Measurements from ENCODE around the gene HMCN2. TPM values are rescaled to one million over a fixed set of nuclear protein-coding genes. Genes with fewer than 3 reads are reported as not detected.

HMCN2 gene
- total and polyA plus RNA-seq, 8 donors = 0.41 to 5.3 (median 0.76) TPM

DNA sequence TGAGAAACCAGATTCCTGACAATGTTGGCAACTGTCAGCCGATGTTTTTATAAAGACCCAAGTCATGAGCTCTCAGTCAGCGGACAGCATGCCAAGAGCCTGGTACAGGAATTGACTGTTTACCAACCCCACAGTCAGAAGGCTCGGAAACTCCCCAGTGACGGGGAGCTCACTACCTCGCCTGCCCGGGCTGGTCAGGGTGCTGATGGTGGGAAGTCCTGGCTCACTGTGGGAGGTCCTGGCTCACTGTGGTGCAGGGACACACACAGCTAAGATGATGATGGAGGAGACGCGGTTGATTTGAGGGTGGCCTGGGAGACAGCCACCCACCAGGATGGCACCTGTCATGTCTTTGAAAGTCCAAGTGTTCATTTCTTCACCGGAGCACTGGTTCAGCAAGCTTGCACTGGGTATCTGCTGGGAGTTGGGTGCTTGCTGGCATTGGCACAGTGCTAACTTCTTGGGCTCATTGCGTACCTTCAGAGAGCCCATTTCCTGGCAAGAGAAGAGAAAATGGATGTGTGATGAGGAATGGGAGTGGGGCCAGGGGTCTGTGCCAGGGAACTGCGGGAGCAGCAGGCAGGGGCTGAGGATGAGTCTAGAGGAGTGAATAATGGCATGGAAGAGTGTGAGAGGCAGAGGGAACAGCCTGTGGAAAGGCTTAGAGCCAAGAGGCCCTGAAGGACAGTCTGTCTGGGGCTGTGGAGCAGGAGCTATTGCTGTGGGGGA is 194.5 kb downstream of the HMCN2 start:
- ATAC-seq = no peak
- no peak overlapping the region for H3K4me3 ChIP-seq
- TF ChIP-seq, protein P1, sequence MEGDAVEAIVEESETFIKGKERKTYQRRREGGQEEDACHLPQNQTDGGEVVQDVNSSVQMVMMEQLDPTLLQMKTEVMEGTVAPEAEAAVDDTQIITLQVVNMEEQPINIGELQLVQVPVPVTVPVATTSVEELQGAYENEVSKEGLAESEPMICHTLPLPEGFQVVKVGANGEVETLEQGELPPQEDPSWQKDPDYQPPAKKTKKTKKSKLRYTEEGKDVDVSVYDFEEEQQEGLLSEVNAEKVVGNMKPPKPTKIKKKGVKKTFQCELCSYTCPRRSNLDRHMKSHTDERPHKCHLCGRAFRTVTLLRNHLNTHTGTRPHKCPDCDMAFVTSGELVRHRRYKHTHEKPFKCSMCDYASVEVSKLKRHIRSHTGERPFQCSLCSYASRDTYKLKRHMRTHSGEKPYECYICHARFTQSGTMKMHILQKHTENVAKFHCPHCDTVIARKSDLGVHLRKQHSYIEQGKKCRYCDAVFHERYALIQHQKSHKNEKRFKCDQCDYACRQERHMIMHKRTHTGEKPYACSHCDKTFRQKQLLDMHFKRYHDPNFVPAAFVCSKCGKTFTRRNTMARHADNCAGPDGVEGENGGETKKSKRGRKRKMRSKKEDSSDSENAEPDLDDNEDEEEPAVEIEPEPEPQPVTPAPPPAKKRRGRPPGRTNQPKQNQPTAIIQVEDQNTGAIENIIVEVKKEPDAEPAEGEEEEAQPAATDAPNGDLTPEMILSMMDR (IDR thresholded peaks at IDR 0.05) = no peak
- no peaks in the 10 kb centered on the region for H3K4me1 ChIP-seq
- no peak for FAIRE-seq
- H3K27me3 ChIP-seq = no peaks in the 10 kb centered on the region
- no peaks in the 10 kb centered on the region for H3K9me3 ChIP-seq
- no peak overlapping the region for H3K27ac ChIP-seq
- peak in 2 of 6 donors; percentile 17 to 38 for DNase-seq
- 78 to 85% methylated on average over 11 of the region's 11 CpGs for WGBS, 2 donors
- no peaks in the 10 kb centered on the region for H3K36me3 ChIP-seq
- intact Hi-C loops (cut with DNase I) = loop anchor here in 2 of 3 donors (2.0 kb wide), 1 partner anchor 223 kb away; no protein-coding TSS in a partner anchor

DNA sequence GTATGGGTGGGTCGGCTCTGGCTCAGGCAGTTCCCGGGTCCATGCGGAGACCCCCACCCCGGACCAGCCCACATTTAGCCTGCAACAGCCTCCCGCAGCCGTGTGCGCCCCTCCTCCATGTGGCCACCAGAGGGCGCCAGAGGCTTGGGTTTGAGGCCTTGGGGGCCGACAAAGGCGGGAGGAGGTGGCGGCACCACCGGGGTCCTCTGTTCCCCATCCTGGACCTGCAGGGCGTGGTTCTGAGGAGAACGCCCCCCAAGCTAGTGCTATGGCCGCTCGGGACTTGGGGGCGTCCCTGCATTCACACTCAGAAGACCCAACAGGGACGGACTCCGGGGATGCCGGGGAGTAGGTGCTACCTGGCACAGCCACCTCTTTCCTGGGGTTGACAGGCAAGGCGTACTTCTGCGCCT is 195.7 kb downstream of the HMCN2 start:
- WGBS, 2 donors = 16 to 21% methylated on average over 18 to 22 of the region's 22 CpGs
- Histone ChIP-seq H3K36me3 (no peaks in the 10 kb centered on the region), H3K4me3 (no peak overlapping the region), H3K27me3 (no peaks in the 10 kb centered on the region), H3K27ac (no peak overlapping the region), H3K4me1 (no peaks in the 10 kb centered on the region), H3K9me3 (no peaks in the 10 kb centered on the region)
- ATAC-seq = peak; percentile 64 to 93 (median 85)
- peak; percentile 32 to 91 (median 70) for DNase-seq
- intact Hi-C loops (cut with DNase I) = loop anchor here in 2 of 3 donors (2.0 kb wide), 1 partner anchor 222 kb away; no protein-coding TSS in a partner anchor
- TF ChIP-seq, protein P1 (IDR thresholded peaks at IDR 0.05) = peak; percentile 86 to 95 (median 94)
- no peak for FAIRE-seq

DNA sequence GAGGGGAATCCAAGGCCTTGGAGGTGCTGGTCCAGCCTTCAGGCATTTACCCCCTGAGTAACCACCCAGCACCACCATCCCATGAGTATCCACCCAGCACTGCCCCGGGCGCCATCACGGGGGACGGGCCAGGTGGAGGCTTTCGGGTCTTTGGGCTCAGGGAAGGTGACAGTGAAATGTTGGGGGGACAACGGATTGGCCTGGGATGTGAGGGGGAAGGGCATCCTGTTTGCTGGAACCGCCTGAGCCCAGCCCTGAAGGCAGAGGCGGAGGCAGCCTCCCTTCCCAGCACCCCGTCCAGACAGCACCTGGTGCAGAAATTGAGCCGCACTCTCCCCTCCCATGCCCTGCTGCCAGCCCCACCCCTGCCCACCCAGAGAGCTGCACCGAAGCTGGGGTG is 196.2 kb downstream of the HMCN2 start:
- WGBS, 2 donors = 80 to 90% methylated on average over 11 of the region's 11 CpGs
- H3K9me3 ChIP-seq = no peaks in the 10 kb centered on the region
- FAIRE-seq = no peak
- no peak overlapping the region for H3K27ac ChIP-seq
- DNase-seq = peak in 2 of 6 donors; percentile 17 to 43
- H3K4me1 ChIP-seq = no peaks in the 10 kb centered on the region
- TF ChIP-seq, protein P1 (IDR thresholded peaks at IDR 0.05) = no peak
- intact Hi-C loops (cut with DNase I) = loop anchor here in 2 of 3 donors (2.0 kb wide), 1 partner anchor 221 kb away; no protein-coding TSS in a partner anchor
- no peaks in the 10 kb centered on the region for H3K27me3 ChIP-seq
- H3K4me3 ChIP-seq = no peak overlapping the region
- no peaks in the 10 kb centered on the region for H3K36me3 ChIP-seq
- no peak for ATAC-seq

- Histone ChIP-seq H3K27me3 (no peaks in the 10 kb centered on the region), H3K9me3 (no peaks in the 10 kb centered on the region), H3K4me1 (no peaks in the 10 kb centered on the region), H3K27ac (no peak overlapping the region), H3K36me3 (no peaks in the 10 kb centered on the region), H3K4me3 (no peak overlapping the region)
- ATAC-seq = no peak
- TF ChIP-seq, protein P1 (IDR thresholded peaks at IDR 0.05) = no peak
- WGBS, 2 donors = 91 to 94% methylated on average over 27 of the region's 27 CpGs
- DNase-seq = peak in 1 of 6 donors; percentile 55
- intact Hi-C loops (cut with DNase I) = no loop called here
- no peak for FAIRE-seq
Measured at GRCh38 chr9:130462685-130463540, 197.4 kb downstream of the HMCN2 start.
